Measurements from ENCODE around the gene MX1.

Gene MX1

DNA sequence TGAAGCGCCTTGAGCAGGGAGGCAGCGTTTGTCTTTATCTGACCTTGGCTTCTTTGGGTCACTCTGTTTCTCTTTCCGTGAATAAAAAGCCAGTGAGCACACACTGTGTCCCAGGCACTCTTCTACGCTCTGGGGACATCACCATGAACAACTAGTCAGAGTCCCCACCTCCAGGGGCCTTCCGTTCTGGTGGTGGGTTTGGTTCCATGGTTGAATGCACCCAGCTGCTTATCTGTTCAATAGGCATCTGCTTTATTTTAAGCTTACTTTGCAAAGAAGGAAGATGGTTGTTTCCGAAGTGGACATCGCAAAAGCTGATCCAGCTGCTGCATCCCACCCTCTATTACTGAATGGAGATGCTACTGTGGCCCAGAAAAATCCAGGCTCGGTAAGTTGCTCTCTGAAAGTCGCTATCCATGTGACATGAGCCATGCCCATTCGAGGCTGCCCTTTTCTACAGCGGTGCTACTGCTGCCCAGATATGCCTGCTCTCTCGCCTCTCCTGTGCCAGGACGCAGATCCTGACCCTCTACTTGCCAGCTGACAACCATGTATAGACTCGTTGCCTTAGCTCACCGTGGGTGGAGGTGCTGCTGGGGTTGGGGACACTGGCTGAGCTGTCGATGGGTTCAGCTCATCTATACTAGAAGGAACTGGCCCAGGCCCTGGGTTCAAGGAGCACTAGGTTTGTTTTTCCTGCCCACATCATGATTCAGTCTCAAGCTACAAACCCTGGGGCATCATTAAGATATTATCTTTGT, 5.9 kb downstream of the MX1 start:
- DNase-seq (ENCODE audit: low spot score): no peak
- no peak for FAIRE-seq

DNA sequence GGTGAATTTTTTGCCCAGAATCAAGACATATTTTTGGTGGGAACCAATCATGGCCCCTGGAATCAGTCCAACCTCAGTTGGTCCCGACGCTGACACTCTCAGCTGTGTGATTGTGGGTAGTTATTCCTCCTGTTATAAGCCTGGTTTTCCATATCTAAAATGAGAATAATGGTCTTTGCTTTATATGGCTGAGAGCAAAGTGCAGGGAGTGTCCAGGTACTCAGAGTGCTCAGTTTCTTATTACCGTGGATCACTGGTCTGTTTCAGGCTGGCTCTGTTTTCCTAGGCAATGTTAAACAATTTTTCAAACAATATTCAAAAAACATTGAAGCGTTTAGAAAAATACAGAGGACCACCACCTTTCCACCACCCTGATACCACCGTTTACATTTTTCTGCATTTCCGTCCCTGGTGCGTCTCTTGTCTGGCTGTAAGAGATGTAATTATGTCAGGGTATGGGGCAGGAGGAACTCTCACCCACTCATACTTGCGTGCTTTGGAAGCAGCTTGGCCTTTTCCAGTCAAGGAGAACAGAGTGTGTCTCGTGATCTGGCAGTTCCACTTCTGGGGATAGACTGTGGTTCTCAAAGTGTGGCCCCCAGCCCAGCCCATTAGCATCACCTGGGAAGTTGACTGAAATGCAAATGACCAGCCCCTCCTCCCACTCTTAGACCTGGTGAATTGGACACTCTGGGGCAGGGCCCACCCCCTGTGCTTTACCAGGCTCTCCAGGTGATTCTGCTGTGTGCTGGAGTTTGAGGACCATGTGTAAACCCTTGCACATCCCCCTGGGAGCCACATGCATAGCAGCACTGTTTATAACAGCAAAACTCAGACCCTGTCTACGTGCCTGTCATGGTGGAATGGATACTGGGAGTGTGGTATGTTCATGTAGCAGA, 6.8 kb downstream of the MX1 start:
- no peak for FAIRE-seq
- DNase-seq (ENCODE audit: low spot score): no peak

DNA sequence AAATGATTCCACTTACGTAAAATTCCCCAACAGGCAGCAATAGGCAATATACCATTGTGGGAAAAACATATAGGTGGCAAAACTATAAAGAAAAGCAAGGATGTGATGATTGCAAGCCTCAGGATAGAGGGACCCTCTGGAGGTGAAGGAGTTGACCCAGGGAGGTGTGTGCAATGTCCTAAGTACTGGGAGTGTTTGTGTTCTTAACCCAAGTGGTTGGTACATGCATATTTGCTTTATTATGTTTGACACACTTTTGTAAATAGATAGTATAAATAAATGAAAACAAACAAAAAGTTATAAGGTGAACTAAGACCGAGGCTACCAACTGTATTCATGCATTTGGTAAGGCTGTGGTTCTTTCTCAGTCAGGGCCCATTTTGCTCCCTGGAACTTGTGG, 7.5 kb downstream of the MX1 start:
- FAIRE-seq: no peak
- no peak for DNase-seq (ENCODE audit: low spot score)

DNA sequence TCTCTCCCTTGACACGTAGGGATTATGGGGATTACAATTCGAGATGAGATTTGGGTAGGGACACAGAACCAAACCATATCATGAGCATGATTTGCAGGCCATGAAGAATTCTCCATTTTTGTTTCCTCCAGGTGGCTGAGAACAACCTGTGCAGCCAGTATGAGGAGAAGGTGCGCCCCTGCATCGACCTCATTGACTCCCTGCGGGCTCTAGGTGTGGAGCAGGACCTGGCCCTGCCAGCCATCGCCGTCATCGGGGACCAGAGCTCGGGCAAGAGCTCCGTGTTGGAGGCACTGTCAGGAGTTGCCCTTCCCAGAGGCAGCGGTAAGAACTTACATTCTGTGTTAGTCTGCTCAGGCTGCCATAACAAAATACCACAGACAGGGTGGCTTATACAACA, 9.7 kb downstream of the MX1 start:
- DNase-seq (ENCODE audit: low spot score): no peak
- no peak for FAIRE-seq

DNA sequence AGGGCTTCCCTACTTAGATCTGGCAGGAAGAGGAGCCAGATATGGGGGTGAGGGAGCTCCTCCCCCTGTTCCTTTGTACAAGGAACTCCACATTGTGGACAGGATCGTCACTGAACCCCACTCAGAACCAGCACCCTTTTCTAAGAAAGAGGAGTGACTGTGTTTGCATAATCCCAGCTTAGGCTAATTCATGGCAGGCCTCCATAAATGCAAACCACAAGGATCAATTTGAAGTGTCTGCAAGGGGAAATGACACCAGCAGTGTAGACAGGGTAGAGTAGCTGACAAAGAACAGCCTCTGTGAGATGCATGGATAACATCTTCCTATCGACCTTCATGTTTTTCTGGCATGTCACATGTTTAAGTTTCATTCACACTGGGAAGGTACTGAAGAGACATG, 11.7 kb downstream of the MX1 start:
- DNase-seq (ENCODE audit: low spot score) (no peak), FAIRE-seq (no peak)

DNA sequence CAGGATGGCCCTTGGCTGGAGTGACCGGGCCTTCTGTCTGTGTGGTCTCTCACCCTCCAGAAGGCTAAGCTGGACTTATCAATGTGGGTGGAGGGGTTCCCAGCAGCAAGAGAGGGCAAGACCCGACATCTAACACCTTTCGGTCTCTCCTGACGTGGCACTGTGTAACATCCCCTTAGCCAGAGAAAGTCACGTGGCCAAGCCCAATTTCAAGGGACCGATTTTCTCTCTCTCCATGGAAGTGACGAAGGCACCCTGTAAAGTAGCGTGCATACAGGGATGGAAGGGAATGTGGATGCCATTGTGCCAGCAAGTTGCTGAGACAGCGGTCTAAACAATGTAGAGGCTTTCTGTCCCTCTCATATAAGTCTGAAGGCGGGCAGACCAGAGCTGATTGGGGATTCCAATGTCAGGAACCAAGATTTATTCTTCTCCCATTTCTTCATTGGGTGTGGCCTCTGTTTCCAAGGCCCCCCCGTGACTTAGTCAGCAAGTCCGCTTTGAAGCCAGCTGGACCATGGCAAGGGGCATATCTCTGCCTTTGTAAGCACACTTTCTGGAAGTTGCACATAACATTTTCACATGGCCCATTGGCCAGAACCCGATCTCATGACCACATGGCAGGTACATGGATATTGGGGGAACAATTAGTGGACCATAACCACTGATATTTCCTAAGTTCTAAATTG, 12.5 kb downstream of the MX1 start:
- FAIRE-seq (no peak), DNase-seq (ENCODE audit: low spot score) (no peak)

DNA sequence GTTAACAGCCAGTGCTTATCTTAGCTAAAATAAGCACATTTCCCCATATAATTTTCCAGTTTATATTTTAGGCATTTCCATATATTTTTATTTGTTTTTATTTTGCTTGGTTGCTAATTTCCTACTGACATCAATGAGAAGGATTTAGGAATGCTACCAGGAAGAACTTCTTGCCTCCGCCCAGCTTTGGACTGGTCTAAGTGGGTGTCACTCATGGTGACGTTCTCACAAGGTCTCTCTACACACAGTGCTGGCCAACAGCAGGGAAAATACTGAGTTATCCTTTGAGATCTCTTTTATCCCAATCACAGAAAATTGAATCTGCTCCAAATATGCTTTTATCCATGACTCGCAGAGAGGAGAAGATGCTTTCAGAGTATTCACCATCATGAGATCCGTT, 13.2 kb downstream of the MX1 start:
- DNase-seq (ENCODE audit: low spot score) (no peak), FAIRE-seq (no peak)

DNA sequence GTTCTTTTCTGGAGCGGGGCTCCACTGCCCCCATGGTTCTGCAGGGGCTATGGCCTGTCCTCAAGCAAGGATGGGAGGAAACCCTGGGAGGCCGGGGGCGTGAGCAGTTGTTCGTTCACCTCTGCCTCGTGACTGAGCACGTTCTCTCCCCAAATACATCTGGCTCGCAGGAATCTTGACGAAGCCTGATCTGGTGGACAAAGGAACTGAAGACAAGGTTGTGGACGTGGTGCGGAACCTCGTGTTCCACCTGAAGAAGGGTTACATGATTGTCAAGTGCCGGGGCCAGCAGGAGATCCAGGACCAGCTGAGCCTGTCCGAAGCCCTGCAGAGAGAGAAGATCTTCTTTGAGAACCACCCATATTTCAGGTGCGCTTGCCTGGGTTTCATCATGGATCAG, 15.5 kb downstream of the MX1 start:
- no peak for FAIRE-seq
- DNase-seq (ENCODE audit: low spot score): no peak

DNA sequence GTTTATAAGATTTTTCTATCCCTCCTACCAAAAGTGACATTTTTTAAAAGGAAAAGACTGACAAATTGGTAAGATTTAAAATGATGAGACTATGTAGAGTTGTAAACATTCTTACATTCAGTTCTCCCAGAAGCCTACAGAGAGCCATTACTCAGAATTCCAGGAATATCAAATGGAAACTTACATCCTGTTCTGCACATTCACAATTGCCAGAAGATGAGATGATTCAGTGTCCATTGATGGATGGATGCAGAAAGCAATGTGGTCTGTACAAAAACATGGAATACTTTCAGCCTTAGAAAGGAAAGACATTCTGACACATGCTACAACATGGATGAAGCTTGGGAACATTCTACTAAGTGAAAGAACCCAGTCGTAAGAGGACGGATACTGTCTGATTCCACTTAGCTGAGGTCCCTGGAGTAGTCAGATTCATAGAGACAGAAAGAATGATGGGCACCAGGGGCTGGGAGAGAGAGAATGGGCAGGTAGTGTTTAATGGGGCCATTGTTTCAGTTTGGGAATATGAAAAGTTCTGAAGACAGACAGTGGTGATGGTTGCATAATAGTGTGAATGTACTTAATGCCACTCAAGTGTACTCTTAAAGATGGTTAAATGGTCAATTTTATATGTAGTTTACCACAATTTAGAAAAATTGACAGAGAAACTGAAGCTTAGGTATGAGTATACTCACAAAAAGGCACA, 16.6 kb downstream of the MX1 start:
- FAIRE-seq (no peak), DNase-seq (ENCODE audit: low spot score) (no peak)

DNA sequence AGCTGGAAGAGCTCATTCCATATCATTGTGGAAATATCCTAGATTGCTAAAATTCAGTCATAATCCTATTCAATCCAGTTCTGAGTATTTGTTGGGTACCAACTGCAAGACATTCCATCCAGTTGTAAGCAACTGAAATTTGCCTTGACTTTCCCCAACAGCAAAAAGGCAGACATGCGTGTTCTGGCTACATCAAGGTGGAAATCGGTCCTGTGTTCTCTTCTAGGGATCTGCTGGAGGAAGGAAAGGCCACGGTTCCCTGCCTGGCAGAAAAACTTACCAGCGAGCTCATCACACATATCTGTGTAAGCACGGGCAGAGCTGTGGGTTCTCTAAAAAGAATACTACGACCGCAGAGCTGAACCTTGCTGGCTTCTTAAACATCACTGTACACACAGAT, 17.5 kb downstream of the MX1 start:
- no peak for FAIRE-seq
- no peak for DNase-seq (ENCODE audit: low spot score)

DNA sequence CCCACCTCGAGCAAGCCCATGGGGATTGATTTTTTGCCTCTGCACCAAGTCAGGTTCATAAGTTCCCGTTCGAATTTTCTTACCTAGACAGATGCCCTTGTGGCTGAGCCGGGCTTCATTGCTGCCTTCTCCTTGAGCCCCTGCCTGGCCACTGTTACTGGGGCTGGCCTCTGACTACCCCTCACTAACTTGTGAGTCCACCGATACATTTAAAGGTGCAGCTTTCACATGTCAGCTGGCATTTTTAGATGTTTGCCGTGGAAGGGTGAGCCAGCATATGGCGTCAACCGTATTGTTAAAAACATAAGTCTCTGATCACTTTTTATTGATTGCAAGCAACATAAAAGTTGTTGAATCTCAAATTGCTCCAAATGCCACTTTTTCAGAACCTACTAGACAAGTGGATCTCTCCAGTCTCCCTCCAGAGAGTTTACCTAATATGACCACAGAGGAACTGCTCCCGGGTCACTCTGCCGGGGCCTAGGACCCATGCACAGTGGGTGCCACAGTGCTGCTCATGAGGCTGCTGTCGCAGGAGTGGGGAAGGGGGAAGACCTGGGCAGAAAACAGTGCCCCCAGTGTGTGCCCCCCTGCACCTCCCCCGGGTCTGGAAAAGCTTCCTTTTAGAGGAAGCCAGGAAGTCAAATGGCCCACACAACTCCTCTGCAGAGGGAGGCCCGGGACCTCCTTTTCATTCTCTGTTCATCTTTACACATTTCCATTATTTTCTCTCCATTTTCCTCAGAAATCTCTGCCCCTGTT, 18.8 kb downstream of the MX1 start:
- FAIRE-seq: no peak

DNA sequence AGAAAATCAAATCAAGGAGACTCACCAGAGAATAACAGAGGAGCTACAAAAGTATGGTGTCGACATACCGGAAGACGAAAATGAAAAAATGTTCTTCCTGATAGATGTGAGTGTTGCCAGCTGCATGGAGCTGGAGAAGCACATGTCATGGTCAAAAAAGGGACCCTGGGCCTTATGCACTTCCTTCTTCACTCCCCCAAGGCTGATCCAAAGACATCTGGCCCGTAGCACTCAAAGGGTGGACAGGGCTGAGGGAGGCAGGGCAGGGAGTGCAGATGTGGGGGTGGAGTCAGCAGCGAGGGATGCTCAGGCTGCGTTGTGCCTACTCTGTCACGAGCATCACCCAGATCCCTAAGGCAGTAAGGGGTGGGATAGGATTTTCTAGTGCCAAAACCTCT, 19.4 kb downstream of the MX1 start:
- DNase-seq (ENCODE audit: low spot score): no peak
- no peak for FAIRE-seq

More for the DNA sequence above, 18.8 kb downstream of the MX1 start:
- no peak for DNase-seq (ENCODE audit: low spot score)

DNA sequence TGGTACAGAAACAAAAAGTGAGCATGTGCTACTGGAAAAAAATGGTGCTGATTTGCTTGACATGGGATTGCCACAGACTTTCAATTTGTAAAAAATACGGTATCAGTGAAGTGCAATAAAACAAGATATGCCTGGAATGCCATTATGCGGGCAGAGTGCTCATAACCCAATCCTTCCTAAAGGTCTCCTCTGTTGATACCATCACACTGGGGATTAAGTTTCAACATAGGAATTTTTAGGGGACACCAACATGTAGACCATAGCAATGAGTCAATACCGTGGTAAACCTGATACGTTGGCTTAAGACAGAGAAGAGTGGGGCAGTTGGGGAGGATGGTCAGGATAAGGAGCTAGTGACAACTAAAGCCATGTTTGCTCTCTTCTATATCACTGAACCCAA, 20.5 kb downstream of the MX1 start:
- DNase-seq (ENCODE audit: low spot score) (peak; percentile 3), FAIRE-seq (no peak)

DNA sequence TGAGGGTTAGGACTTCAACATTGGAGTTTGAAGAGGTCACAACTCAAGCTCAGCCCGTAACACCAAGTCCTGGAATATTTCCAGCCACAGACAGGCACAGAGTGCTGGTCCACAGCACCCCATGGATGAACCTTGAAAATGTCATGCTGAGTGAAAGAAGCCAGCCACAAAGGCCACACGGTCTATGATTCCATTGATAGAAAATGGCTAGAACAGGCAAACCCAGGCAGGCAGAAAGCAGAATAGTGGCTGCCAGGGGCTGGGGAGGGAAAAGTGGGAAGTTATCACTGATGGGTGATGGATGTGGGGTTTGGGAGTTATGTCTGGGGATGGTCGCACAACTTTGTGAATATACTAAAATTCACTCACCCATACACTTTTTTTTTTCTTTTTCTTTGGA, 21.3 kb downstream of the MX1 start:
- DNase-seq (ENCODE audit: low spot score) (no peak), FAIRE-seq (no peak)

DNA sequence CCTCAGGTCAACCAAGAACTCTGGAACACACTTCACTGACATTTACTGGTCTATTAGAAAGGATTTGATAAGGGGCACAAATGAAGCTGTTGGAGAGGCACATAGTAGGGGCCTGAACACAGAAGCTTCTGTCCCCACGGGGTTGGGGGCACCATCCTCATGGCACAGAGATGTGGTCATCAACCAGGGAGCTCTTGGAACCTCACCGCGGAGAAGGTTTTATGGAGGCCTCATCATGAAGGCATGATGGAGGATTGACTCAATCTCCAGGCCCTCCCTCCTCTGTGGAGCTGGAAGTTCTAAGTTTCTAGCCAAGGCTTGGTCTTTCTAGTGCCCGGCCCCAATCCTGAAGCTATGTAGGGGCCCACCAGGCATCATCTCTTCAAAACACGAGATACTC, 23.6 kb downstream of the MX1 start:
- no peak for FAIRE-seq

DNA sequence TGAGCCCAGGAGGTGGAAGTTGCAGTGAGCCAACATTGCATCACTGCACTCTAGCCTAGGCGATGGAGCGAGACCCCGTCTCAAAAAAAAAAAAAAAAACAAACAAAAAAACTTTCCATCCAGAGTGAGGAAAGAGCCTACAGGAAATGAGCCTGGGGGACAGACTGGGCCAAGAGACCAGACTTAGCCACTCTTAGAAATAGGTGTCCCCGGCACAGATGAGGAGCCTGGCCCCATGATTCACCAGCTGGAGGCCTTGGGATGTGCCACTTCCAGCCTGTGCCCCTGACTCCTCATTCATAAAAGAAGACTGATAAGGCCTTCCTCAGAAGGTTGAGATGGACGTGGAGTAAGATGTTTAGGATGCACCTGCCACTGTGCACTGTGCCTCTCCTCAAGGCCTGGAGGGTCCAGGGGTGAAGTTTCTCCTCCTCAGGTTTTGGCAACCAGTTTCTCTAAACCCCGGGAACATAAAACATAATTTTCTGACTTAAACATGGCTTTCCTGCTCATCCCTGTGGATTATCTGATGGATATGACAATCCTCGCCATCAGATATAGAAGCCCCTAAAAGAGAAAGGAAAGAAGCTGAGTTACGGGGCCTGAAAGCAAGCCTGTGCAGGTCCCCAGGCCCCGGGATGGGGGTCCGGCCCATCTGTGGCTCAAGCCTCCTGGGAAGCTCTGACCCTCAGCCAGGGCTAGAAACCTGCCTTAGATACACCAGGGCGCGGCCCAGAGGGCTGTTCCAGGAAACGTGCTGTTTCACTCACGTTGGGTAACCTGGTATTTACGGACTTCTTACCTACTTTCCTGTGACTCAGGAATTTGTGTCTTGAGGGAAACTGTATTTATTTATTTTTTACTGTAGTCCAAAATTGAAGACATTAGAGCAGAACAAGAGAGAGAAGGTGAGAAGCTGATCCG, 26.0 kb downstream of the MX1 start:
- FAIRE-seq: no peak
- DNase-seq (ENCODE audit: low spot score): no peak

More for the DNA sequence above, 23.6 kb downstream of the MX1 start:
- no peak for DNase-seq (ENCODE audit: low spot score)

DNA sequence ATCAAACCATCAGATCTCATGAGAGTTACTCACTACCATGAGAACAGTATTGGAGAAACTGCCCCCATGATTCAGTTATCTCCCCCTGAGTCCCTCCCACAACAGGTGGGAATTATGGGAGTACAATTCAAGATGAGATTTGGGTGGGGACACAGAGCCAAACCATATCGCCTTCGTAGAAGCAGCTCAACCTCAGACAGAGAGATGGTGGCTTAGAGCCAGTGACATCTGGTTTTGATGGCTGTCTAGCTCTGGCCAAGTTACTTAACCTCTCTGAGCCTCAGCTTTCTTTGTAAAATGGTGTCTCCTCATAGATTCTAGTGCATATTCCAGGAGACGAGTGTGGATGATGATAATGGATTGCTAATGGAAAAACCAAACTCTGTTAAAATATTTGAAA, 27.2 kb downstream of the MX1 start:
- DNase-seq (ENCODE audit: low spot score) (no peak), FAIRE-seq (no peak)

DNA sequence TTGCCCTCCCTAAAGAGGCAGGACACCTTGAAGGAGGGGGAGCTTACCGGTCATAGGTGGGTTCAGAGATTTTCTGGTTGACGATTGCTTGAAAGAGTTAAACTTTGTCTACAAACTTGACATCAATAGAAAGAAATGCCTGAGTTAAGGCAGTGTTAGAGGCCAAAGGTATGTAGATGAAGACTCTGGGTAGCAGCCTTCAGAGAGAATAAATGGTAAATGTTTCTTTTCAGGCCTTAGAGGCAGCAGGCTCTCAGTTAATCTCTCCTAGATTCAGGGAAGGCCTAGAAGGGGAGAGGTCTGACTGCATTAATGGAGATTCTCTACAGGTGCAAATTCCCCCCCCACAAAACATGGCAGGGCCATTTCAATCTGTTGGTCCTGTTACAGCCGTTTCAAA, 27.7 kb downstream of the MX1 start:
- no peak for FAIRE-seq
- no peak for DNase-seq (ENCODE audit: low spot score)

DNA sequence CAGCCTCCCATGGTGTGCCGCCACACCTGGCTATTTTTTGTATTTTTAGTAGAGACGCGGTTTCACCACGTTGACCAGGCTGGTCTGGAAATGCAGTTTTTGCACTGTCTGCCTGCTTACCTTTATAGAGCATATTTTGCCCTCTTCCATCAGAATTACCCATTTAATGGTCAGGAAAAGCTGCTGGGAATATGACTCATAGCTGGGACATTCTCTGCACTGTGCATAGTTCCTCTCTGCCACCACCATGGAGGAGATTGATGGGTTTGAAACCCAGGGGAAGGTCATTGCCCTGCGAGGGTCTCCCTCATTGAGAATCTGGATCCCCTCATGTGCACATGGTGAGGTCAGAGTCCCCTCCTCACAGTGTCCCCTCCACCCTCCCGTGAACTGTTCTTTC, 32.1 kb downstream of the MX1 start:
- FAIRE-seq (no peak), DNase-seq (ENCODE audit: low spot score) (no peak)

DNA sequence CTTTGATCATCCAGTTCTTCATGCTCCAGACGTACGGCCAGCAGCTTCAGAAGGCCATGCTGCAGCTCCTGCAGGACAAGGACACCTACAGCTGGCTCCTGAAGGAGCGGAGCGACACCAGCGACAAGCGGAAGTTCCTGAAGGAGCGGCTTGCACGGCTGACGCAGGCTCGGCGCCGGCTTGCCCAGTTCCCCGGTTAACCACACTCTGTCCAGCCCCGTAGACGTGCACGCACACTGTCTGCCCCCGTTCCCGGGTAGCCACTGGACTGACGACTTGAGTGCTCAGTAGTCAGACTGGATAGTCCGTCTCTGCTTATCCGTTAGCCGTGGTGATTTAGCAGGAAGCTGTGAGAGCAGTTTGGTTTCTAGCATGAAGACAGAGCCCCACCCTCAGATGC, 32.5 kb downstream of the MX1 start:
- FAIRE-seq: no peak
- DNase-seq (ENCODE audit: low spot score): no peak

Measured in urothelium cell line (cell line).